ENCODE measurements around the gene MARCO.
"Not testable (repeated sequence)": the region's sequence is repeated elsewhere in the genome, so short reads cannot be mapped to it uniquely, and the experiment has no call there.

Gene MARCO

DNA sequence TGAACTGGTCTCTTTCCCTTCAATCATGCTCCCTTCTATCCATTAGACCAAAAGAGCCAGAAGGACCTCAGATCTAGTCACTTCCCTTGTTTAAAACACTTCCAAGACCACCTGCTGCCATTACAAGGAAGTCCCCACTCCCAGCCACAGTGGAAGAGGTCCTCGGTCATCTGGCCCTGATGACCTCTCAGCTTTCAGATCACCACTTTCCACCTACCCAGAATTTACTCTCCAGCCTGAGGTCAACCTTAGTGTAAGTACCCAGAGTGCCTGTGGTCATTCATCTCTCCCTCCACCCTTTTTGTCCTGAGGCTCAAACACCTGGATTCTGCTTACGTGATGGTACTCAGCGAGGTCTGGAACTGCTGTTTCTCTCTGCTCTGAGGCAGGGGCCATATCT is 67.1 kb downstream of the MARCO start:
- DNase-seq: no peak

DNA sequence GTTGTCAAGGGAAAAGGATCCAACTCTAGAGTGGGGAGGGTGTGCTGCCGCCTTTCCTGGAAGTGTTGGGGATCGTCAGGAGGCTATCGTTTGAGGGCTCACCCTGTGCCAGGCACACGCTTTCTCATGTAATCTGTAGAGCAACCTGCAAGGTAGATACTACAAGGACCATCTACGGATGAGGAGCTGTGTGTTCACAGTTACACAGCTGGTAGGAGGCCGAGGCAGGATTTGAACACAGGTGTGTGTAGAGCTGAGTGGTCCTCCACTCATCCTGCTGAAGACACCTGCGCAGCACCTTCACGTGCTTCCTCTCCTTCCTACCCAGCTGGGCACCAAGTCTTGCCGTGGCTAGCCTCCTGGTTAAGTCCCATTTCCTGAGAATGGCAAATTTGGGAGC is 68.3 kb downstream of the MARCO start:
- DNase-seq: no peak

DNA sequence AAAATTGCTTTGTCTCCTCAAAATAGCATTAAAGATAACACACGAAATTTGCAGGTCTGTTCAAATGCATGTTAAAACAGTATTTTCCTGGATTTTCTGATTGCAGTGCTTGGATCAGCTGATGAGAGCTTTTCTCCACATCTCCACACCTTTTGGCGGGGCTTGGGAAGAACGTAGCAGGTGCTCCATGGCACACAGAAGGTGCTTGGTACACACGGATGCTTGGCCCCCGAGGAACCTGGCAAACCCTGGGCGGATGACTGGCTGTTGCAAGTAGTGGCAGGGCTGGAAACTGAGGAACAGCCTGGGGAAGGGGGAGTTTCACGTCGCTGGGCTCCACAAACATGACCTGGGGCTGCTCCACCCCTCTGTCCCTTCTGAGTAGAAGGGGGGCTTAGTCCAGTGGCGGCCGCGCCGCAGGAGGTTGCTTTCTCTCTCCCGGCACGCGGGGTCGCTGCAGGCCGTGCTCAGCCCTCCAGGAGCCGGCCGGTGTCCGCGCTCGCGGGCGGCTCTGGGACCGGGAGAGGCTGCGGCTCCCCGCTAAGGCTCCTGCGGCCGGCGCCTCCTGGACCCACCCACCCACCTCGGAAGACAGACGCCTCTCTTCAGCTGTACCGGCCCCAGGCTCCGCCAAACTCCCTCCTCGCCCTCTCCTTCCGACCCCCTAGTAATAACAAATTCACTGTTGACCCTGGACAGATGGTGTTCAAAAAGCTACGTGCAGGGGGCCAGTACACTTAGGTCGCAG is 69.3 kb downstream of the MARCO start:
- DNase-seq: no peak

DNA sequence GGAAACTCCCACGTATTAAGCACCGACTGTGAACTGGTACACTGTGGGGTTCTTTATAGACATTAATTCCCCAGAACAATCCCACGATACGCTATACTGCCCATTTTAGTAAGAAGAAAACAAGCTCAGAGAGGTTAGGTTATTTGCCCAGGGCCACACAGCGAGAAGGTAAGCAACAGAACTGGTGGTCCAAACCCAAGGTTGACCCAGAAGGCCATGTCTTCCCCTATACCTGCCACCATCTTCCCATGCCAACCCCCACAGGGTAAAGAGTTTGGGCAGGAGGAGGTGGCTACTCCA is 69.9 kb downstream of the MARCO start:
- DNase-seq: no peak

DNA sequence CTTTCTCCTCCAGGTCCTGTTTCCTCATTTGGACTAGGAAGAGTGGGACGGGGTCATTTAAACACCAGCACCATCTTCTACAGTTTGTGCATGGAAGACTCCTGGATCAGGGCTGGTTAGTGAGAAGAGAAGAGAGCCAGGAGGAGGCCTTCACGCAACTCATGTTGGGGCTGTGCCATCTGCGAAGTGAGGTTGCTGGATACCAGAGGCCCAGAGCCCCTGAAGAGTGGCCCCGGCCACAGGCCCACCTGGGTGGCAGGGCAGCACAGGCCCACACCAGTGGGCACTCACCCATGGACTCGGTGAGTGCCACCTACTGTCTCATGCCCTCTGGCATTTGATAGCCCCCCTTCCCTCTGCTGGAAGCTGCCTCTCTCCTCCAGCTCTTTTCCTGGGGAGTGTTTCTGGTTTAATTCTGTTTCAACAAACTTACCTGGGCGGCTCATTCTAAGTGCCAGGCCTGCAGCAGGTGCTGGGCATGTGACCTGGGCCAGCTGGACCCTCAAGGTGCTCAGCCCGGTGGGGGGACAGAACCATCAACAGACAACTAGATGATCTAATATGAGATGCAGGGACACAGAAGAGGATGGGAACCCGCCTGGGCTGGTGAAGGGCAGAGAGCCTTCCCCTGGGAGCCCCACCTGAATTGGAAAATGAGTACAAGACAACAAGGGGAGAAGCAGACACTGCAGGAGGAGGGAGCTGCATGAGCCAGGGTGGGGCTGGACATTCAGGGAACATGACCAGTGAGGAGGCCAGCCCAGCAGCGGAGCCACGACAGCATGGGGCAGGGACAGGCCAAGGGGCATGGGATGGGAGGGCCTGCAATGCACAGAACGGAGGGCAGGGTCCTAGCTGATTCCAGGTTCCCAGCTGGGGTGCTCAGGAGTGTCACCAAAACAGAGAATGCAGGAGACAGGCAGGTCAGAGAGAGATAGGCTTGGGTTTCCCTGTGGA is 70.6 kb downstream of the MARCO start:
- DNase-seq: no peak

DNA sequence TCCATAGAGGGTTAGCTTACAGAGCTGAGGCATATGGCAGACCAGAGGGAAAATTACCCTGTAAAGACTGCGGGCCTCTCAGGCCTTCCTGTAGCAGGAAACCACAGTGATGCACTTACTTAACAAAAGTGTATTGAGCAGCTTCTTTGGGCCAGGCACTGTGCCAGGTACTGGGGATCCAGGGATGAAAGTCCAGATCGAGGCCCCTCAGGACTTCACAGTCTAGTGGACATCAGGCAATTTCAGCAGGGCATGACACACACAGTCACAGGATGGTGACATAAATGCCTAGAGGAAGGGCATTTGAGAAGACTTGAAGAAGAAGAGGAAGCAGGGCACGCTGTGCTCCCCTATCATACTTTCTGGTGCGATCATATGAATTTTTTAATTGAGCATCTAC is 71.7 kb downstream of the MARCO start:
- DNase-seq: no peak

DNA sequence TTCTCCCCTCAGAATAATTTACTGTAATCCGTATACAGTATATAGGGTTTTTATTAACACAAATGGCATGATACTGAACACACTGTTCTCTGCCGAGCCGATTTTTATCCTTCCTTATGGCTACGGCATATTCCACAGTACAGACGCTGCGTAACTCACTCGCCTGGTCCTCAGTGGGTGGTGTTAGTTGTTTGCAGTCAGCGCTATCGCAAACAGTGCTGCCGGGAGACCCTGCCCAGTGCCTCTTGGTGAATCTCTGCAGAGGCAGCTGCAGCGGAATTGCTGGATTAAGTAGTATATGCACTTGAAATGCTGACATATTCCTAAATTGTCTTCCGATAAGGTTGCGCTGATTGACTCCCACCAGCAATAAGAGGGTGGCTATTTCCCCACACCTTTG is 73.9 kb downstream of the MARCO start:
- no peak for DNase-seq

DNA sequence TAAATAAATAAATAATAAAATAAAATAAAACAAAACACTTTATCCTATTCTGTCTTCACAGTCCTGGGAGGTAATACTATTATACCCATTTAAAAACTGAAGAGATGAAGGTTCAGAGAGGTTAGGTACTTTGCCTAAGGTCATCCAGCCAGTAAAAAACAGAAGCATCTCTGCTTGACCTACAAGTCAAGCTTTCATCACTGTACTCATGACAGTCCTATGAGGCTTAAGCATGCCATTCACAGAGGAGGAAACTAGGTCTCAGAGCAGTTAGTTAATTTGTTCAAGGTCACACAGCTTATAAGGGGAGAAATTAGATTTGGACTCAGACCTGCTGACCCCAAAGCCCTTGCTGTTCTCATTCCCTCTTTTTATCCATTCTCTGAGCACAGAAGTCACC is 77.5 kb downstream of the MARCO start:
- no peak for DNase-seq

DNA sequence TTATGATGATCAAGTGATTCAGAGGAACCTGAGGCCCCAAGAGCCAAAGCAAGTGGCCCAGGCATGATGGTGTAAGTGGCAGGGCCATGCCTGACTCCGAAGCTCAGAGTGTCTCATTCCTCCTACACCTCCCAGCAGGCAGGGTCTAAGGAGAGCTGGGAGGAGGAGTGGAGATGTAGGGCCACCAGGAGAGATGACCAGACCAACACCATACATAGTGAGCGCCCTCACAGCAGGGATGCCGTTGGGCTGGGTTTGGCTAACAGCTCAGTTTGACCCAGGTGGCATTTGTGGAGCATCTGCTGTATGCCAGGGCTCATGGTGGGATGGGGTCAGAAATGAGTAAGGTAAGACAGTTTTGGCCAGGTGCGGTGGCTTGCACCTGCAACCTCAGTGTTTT is 80.7 kb downstream of the MARCO start:
- no peak for DNase-seq

DNA sequence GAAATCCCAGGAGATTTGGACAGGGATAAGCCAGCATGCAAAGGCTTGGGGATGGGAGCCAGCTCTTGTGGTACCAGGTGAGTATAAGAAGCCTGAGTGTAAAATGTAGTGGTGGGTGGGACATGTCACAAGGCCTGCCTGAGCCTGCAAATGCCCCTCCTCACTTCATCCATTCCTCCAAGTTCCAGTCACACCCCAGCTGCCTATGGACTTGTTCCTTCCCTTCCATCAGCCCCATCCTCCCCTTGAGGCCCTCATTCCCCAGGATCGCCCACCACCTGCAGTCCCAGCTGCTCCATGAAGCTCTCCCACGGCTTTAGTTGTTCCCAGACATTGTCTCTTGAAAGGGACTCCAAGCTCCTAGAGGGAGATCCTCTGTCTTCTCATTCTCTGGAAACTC is 81.5 kb downstream of the MARCO start:
- no peak for DNase-seq

DNA sequence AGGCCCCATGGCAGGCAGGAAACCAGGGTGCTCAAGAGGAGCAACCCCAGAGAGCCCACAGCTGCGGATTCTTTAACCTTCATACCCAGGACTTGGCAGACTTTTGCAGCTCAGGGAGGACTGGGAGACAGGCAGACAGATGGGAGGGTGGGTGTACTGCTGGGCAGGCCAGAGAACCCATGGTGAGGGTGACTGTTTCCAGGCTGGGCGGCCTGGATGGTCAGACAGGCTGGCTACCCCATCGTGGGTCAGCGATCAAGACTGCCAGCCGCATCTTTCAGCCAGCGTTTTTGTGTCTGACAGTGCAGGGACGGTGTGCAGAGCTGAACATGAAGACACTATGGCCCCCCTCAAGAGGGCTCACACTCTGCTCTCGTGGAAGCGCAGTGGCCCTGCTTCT is 82.2 kb downstream of the MARCO start:
- DNase-seq: no peak

DNA sequence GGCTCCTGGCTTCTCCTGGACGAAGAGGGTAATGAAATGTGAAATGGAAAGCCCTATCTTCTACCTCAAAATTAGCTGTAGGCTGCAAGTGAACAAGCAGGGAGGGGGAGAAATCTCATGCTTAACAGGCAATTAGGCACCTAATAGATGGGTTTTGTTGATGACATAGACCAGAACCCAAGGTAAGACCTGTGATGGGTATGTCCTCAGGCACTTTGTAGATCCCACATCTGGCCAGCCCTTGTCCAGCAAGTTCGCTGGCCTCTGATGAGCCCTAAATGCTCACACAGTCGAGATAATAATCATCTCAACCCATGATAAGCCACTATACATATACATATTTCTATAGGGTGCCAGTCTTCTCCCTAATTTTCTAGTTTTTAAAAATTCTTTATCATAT is 82.6 kb downstream of the MARCO start:
- no peak for DNase-seq

DNA sequence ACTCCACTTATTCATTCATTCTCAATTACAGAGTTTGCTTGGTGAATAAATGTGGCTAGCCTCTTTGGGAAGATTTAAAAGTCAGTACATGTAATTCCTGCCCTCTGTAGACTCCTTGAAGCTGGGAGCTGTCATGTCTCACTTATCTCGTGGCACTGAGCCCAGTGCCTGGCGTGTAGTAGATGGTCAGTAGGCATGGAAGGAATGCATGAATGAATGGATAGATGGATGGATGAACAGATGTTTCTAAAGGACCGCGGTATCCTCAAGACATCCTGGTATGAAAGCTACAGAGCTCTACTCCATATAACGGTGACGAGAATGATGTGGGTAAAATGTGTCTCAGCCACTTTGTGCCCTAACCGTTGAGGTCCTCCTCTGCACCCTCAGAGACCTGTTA is 83.0 kb downstream of the MARCO start:
- no peak for DNase-seq

DNA sequence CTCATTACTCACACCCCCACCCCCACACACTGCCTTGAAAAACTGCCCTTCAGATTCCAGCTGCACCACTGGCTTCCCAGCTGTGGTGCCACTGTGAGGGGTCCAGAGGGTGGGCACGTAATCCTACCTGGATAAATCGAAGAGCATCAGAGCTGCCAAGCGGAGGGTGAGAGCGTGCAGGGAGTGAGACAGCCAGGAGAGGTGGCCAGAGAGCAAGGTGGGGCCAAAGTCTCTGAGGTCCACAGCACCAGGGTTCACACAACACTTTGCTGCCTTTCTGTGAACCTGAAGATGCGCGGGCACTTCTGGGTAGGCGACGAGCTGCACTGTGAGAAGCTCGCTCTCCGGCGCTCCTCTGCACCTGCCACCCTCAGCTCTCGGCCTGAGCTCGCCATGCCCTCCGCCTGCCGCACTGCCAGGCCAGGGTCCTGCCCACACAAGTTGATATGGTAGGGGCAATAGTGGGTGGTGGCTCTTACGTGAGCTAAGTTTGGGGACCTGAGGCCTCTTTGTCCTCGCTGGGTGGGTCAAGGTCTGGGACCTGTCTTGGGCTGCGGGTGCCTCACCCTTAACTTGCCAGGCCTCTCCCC is 83.9 kb downstream of the MARCO start:
- DNase-seq: no peak

DNA sequence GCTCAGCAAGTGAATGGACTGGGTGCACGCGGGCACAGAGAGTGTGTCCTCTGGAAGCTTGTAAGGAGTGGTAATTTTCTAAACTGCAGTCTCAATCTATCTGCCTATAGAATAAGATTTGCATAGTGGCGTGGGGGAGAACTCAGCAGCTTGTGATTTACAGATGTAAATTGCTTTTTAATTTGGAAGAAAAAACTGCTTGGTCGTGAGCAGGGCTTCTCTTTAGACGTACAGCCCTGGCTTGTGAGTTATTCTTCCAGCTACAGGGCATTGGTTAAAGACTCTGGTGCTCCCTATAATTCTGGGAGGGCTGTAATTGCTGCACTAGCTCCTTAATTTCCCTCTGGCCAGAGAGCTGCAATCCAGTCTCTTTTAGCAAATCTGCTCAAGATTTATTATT is 84.9 kb downstream of the MARCO start:
- no peak for DNase-seq

DNA sequence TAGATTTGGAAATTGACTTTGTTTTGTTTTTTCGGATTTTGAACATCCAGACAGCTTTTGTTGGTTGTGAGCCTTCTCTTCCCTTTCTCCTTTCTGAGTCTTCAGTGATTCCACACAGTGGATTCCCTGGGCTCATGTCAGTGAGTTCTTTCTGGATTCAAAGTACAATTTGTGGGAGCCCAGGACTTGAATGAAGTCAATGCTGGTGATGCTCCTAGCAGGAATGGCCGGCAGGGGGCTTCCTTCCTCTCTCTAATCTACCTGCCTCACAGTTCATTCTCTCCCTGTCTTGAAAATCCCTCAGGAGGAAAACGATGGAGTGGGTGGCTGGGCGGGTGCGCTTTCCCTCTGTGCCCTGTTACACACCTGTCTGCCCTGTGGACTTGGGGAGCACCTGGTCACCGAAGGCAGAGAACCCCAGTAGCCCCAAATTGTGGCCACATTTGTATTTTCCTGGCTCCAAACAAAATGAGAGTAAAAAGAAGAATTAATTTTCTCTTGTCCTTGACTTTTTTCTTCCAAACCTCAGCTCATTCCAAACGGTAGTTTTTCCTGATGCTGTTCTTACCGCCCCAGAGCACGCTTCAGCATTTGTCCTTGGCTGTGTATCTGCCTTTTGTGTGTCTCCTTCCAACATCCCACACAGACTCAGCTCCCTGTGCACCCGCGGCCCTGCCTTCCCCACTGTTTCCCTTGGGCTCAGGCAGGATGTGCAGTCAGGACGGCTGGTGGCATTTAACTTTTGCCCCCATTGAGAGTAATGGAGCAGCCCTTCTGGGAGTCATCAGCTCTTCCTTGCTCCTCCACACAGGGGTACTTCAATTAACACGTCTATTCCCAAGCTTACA is 86.6 kb downstream of the MARCO start:
- no peak for DNase-seq

DNA sequence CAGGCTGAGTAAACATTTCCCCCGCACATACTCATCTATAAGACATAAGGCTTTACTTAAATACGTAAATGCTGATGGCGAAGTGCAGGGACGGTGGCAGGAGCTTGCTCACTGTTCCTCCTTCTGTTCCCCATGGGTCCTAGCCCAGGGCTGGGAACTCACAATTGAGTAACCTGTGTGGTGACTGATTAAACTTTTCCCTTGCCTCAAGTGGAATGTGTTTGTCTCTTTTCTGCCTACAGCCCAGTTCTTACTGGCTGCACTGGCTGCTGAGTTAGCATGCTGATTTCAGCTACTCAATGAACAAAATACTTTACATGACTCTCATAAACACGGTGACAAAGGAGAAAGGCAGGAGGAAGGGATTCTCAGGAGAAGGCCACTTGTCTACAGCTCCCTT is 87.3 kb downstream of the MARCO start:
- DNase-seq: no peak

DNA sequence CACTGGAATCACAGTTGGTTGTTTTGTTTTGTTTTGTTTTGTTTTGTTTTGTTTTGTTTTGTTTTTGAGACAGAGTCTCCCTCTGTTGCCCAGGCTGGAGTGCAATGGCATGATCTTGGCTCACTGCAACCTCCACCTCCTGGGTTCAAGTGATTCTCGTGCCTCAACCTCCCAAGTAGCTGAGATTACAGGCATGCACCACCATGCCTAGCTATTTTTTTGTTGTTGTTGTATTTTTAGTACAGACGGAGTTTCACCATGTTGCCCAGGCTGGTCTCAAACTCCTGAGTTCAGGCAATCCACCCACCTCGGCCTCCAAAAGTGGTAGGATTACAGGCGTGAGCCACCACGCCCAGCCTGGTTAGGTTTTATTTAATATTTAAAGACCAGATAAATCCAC is 95.9 kb downstream of the MARCO start:
- not testable (repeated sequence) for DNase-seq

DNA sequence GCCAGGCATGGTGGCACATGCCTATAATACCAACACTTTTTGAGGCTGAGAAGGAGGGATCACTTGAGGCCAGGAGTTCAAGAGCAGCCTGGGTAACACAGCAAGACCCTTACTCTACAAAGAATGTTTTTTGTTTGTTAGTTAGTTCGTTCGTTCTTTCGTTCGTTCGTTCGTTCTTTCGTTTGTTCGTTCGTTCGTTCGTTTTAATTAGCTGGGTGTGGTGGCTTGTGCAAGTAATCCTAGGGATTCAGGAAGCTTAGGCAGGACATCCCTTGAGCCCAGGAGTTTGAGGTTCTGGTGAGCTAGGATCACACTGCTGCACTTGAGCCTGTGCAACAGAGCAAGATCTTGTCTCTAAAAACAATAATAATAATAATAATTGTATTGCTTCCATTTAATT is 98.7 kb downstream of the MARCO start:
- no peak for DNase-seq

Measured in CD4-positive, alpha-beta T cell treated with Interferon gamma for 1 hour (primary cell).